AG09309 (cell line): ENCODE data around the gene EPHX1.
"Not testable (repeated sequence)": the region's sequence is repeated elsewhere in the genome, so short reads cannot be mapped to it uniquely, and the experiment has no call there.

Source experiments
- DNase-seq: peaks from one replicate; pipeline ENCODE4 v3.0.0-alpha.2; 2010; ENCODE audit warnings: low read depth
- H3K4me3 ChIP-seq: 2 replicates; pipeline ENCODE4 v1.5.1; 2011; ENCODE audit warnings: mild to moderate bottlenecking, low read depth, low read length, moderate library complexity; ENCODE audit not compliant: control insufficient read depth
- CTCF ChIP-seq: IDR thresholded peaks from 2 replicates; pipeline ENCODE4 v1.5.1; 2011; ENCODE audit warnings: mild to moderate bottlenecking, low read depth, low read length, inconsistent platforms; ENCODE audit not compliant: insufficient read depth, control insufficient read depth; ENCODE audit errors: missing control alignments

EPHX1 gene

GRCh38 chr1:225814381-225814780, 4.5 kb downstream of the EPHX1 start:
- TF ChIP-seq CTCF: no peak
- DNase-seq: no peak
- H3K4me3 ChIP-seq: no peak overlapping the region

- not testable (repeated sequence) for DNase-seq
Measured at GRCh38 chr1:225815090-225815489, 5.2 kb downstream of the EPHX1 start.

GRCh38 chr1:225815526-225816178, 5.7 kb downstream of the EPHX1 start:
- TF ChIP-seq CTCF: no peak
- no peak overlapping the region for H3K4me3 ChIP-seq
- DNase-seq: no peak

More at GRCh38 chr1:225815090-225815489, 5.2 kb downstream of the EPHX1 start:
- not testable (repeated sequence) for H3K4me3 ChIP-seq

- H3K4me3 ChIP-seq: no peak overlapping the region
- TF ChIP-seq CTCF: no peak
- no peak for DNase-seq
Measured at GRCh38 chr1:225816643-225817538, 7.0 kb downstream of the EPHX1 start.

GRCh38 chr1:225817611-225818061, 7.7 kb downstream of the EPHX1 start:
- no peak overlapping the region for H3K4me3 ChIP-seq
- no peak for TF ChIP-seq CTCF
- DNase-seq: peak; percentile 86

- TF ChIP-seq CTCF: no peak
- no peak overlapping the region for H3K4me3 ChIP-seq
- no peak for DNase-seq
Measured at GRCh38 chr1:225818229-225818628, 8.3 kb downstream of the EPHX1 start.
